ENCODE measurements around the gene CD40. TPM values are rescaled to one million over a fixed set of nuclear protein-coding genes. Genes with fewer than 3 reads are reported as not detected.

CD40 gene
- polyA plus RNA-seq (2011; rRNA removed) = 5.2 and 7.0 TPM in 2 replicates
- polyA plus RNA-seq (2012; cell fraction: cytosol; rRNA removed) = 7.4 and 7.7 TPM in 2 replicates
- polyA plus RNA-seq (2012; cell fraction: nucleus; rRNA removed) = 6.6 and 7.3 TPM in 2 replicates
- 4.7 to 5.7 TPM (median 4.9 TPM) in 3 replicates for polyA plus RNA-seq (2017; fragmentation: RNase III; extraction: RNeasy Plus Mini Kit Qiagen cat#74134 plus additional on column Dnase treatment)
- 4.9 and 5.1 TPM in 2 replicates for polyA minus RNA-seq (2011; rRNA and poly(A)+ RNA removed)

GRCh38 chr20:46117704-46118467 lies at the start of gene CD40:
Gene CD40 (plus strand): TSS chr20:46118314. CDS start chr20:46118344, 30 bp downstream.
- Histone ChIP-seq H3K4me1 (0 out of 3 replicates have a peak, but pooled peaks cover 3% of the 10 kb centered on the region), H3K9me3 (no peaks in the 10 kb centered on the region), H3K27ac (peak within 1 kb of the TSS; percentile 57 to 73), H3K4me2 (peak within 1 kb of the TSS; percentile 99), H3K4me3 (peak within 1 kb of the TSS; percentile 59)
- DNase-seq (ENCODE audit: low read depth in 1 of 2, low spot score in 1 of 2) (peak; percentile 72 to 89), FAIRE-seq (no peak), ATAC-seq (peak; percentile 86 to 96)
- CTCF ChIA-PET = interaction anchor here (1.0 to 1.6 kb wide), 3 partner anchors 15 to 230 kb away, joined by 3 to 5 read pairs (median 4); no protein-coding TSS in a partner anchor
- WGBS (ENCODE audit: missing lambda C conversion rate) = 15% methylated on average over 35 of the region's 40 CpGs
- POLR2A ChIA-PET = no interaction called here
- TF ChIP-seq E2F6 (IDR thresholded peaks at IDR 0.05; ENCODE audit: borderline replicate concordance, low read depth) (0 out of 2 replicates have a peak, but pooled peaks have one; percentile 11), POLR2A (IDR thresholded peaks at IDR 0.05; ENCODE audit: low read length) (peak; percentile 45; the same call in 1 of the 2 replicates), SREBF2 (IDR thresholded peaks at IDR 0.05) (no peak), JUN (IDR thresholded peaks at IDR 0.05) (no peak), PHF8 (IDR thresholded peaks at IDR 0.05; ENCODE audit: borderline replicate concordance, low read depth) (peak; percentile 54; the same call in 1 of the 2 replicates), HEYL (CRISPR knock-in tag; IDR thresholded peaks at IDR 0.05) (no peak)

GRCh38 chr20:46070215-46070900 lies 47.8 kb upstream of the CD40 start:
- CTCF ChIA-PET = interaction anchor here (1.3 kb wide), 1 partner anchor 56 kb away, joined by 3 read pairs; no protein-coding TSS in a partner anchor
- FAIRE-seq = no peak
- WGBS (ENCODE audit: missing lambda C conversion rate) = 93% methylated on average over 20 of the region's 20 CpGs
- POLR2A ChIA-PET = no interaction called here
- Histone ChIP-seq H3K27ac (no peak overlapping the region), H3K4me2 (no peak overlapping the region), H3K4me1 (no peaks in the 10 kb centered on the region), H3K9me3 (no peaks in the 10 kb centered on the region), H3K4me3 (no peak overlapping the region)
- DNase-seq (ENCODE audit: low read depth in 1 of 2, low spot score in 1 of 2) = no peak
- TF ChIP-seq MAFK (IDR thresholded peaks at IDR 0.05; ENCODE audit: partially characterized antibody) (peak; percentile 16), NPAS2 (CRISPR knock-in tag; IDR thresholded peaks at IDR 0.05; ENCODE audit: borderline replicate concordance) (no peak)
- ATAC-seq = peak in 1 of 2 experiments; percentile 36; a peak in 1 of 6 replicates

- H3K9me3 ChIP-seq = no peaks in the 10 kb centered on the region
- CTCF ChIA-PET = interaction anchor here (0.9 kb wide), 1 partner anchor 14 kb away, joined by 3 read pairs; no protein-coding TSS in a partner anchor
- no peak overlapping the region for H3K4me2 ChIP-seq
- no peaks in the 10 kb centered on the region for H3K4me1 ChIP-seq
- no peak for TF ChIP-seq MAFK (IDR thresholded peaks at IDR 0.05; ENCODE audit: partially characterized antibody)
- no peak for TF ChIP-seq NFE2L2 (conservative IDR thresholded peaks at IDR 0.05; ENCODE audit: low read length)
- no peak for TF ChIP-seq ZNF302 (CRISPR knock-in tag; IDR thresholded peaks at IDR 0.05)
- TF ChIP-seq TP53 (CRISPR knock-in tag; IDR thresholded peaks at IDR 0.05) = no peak
- TF ChIP-seq EP300 (IDR thresholded peaks at IDR 0.05) = no peak
- no peak for TF ChIP-seq EHF (CRISPR knock-in tag; IDR thresholded peaks at IDR 0.05)
- no peak for TF ChIP-seq KDM5A (IDR thresholded peaks at IDR 0.05)
- TF ChIP-seq HES2 (IDR thresholded peaks at IDR 0.05) = no peak
- no peak for TF ChIP-seq RNF2 (IDR thresholded peaks at IDR 0.05; ENCODE audit: borderline replicate concordance, low read depth)
- TF ChIP-seq HEYL (CRISPR knock-in tag; IDR thresholded peaks at IDR 0.05) = no peak
- no peak for TF ChIP-seq ESRRA (IDR thresholded peaks at IDR 0.05; ENCODE audit: borderline replicate concordance, low read length)
- no peak for TF ChIP-seq HDAC2 (IDR thresholded peaks at IDR 0.05)
- TF ChIP-seq MAZ (IDR thresholded peaks at IDR 0.05; ENCODE audit: borderline replicate concordance, low read depth, low read length) = no peak
- TF ChIP-seq POLR2A (IDR thresholded peaks at IDR 0.05; ENCODE audit: low read length) = no peak
- no peak for TF ChIP-seq RCOR1 (IDR thresholded peaks at IDR 0.05; ENCODE audit: low read depth, low read length)
- TF ChIP-seq EHMT2 (IDR thresholded peaks at IDR 0.05; ENCODE audit: low read depth) = no peak
- TF ChIP-seq TFCP2L1 (CRISPR knock-in tag; IDR thresholded peaks at IDR 0.05) = no peak
- TF ChIP-seq CHD4 (IDR thresholded peaks at IDR 0.05; ENCODE audit: borderline replicate concordance) = no peak
- TF ChIP-seq ZSCAN20 (CRISPR knock-in tag; IDR thresholded peaks at IDR 0.05) = no peak
- no peak for TF ChIP-seq RAD21 (conservative IDR thresholded peaks at IDR 0.05 in 1 of 2, IDR thresholded peaks at IDR 0.05 in 1 of 2)
- ATAC-seq (peak in 1 of 2 experiments; percentile 28; a peak in 2 of 6 replicates), FAIRE-seq (no peak), DNase-seq (ENCODE audit: low read depth in 1 of 2, low spot score in 1 of 2) (no peak)
- POLR2A ChIA-PET = no interaction called here
- no peak overlapping the region for H3K4me3 ChIP-seq
- H3K27ac ChIP-seq = no peak overlapping the region
- 84% methylated on average over 3 of the region's 3 CpGs for WGBS (ENCODE audit: missing lambda C conversion rate)
Measured at GRCh38 chr20:46071573-46071972, 46.5 kb upstream of the CD40 start.

Data from A549 (cell line).